T-helper 22 cell (primary cell): ENCODE results near the gene SKI.

Experiments
- DNase-seq: peaks from one replicate; pipeline ENCODE4 v3.0.0-alpha.2; 2020; ENCODE audit warnings: low read depth

Gene SKI

GRCh38 chr1:2228157-2228594 lies at the start of gene SKI:
Gene SKI, plus strand, starts transcription at chr1:2228319. Its CDS starts 448 bp downstream, at chr1:2228767.
- no peak for DNase-seq

GRCh38 chr1:2178875-2179274 lies 49.2 kb upstream of the SKI start:
- no peak for DNase-seq

GRCh38 chr1:2179283-2180013 lies 48.7 kb upstream of the SKI start:
- no peak for DNase-seq

DNA sequence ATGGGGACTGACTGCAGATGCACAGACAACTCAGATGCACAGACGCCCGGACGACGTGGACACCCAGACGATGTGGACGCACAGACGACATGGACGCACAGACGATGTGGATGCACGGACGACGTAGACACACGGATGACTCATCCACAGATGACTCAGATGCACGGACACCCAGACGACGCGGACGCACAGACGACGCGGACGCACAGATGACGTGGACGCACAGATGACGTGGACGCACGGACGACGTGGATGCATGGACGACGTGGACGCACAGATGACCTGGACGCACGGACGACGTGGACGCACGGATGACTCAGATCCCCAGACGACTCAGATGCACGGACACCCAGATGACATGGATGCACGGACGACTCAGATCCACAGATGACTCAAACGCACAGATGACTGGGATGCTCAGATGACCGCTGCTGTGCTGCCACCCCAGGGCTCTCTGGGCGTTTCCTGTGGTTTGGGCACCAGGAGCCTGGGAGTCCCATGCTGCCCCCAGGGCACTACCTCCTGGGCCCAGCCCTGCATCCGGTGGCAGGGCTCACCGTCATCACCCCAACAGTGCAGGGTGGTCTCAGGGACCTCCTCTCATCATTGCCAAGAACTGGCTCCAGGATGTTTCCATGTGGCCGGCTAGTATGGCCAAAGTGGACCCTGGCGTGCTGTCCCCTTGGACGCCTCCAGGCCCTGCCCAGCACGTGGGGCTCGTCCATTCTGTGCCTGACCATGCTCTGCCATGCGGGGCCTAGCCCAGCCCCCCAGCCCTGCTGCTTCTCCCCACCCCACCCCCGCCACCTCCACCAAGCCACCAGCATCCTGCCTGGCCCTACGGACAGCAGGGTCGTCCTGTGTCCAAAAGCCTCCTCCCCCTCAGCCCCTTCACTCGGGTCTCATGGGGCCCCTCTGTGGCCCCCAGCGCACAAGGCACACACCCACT lies 47.5 kb upstream of the SKI start:
- DNase-seq: no peak

- no peak for DNase-seq
Measured at GRCh38 chr1:2181271-2181670, 46.8 kb upstream of the SKI start.

DNA sequence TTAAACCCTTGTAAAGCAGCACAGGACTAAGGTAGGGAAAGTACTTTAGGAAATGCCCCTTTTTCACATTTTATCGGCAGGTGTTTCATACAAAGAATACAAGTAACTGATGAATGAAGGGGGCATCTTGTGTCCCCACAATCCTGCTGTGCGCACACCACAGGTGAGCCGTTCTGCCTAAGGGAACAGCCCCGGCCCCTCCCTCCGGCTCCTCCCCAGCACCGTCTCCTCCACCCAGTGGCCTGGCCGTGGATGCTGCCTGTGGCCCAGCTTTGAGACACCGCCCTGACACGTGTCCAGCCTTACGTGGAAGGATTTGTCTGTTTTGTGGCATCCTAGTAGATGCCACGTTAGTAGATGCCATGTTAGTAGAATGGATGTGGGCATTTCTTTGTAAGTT lies 46.4 kb upstream of the SKI start:
- no peak for DNase-seq

DNA sequence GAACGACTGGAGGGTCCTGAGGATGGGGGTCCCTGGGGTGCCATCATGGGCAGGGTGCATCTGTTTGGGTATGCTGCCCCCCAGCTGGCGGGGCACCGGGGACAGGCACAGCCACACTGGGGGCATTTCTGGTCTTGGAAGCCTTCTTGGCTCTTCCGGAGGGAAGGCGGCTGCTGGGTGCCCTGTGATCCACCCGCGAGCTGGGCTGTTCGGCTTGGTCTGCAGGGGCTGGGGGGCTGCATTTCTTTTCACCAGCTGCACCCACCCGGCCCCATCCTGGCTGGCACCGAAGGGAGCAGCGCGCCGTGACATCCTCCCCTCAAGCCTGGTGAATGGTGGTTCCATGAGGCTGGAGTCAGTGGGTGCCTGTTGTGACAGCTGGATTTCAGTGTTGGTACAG lies 45.7 kb upstream of the SKI start:
- DNase-seq: no peak

DNA sequence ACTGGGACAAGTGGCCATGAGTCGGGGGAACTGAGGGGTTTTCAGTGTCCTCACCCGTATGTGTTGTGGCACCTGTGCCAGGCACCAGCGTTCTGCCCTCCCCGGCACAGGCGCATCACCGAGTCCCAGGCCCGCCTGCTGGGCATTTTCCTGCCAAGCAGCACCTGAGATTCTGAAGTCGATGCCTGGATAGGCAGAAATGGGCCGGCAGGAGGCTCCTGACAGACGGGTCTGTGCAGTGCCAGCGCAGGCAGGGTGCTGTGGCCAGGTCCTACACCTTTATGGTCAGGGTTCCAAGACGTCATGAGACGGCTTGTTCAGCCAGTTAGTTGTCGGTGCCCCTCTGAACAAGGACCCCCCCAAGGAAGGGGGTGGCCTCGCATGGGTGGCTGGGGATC lies 44.2 kb upstream of the SKI start:
- no peak for DNase-seq

DNA sequence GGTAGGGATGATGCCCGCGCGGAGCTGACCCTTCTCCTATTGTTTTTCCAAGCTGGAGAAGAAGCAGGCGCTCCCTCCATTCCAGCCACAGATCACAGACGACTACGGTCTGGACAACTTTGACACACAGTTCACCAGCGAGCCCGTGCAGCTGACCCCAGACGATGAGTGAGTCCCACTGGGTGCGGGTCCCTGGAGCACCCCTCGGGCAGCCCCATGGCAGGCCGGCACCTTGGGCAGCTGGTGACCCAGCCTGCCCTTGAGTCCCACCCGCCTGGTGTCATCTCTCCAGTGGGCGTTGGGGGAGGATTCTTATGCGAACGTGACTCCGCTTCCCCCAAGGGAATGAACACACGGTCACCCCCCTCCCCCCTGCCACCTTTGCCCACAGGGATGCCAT lies 43.6 kb upstream of the SKI start:
- no peak for DNase-seq

GRCh38 chr1:2184934-2185333 lies 43.2 kb upstream of the SKI start:
- no peak for DNase-seq

- DNase-seq: no peak
Measured at GRCh38 chr1:2185880-2186855, 42.0 kb upstream of the SKI start.

DNA sequence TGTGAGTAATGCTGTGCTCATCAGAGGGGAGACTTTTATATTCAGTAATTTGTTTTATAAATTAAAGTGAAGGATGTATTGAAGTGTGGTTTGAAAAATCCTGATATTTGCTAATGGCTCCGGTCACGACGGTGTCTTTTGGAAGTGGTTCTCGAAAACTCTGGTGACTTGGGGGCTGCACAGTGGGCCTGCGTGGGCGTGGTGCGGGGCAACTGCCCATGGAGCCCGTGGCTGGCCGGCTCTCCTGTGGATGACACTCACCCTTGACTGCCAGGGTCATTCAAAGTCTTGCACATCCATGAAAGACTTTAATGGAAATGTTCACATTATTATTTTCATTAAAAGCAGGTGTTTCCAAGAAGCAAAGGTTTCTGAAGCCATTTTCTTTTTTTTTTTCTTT lies 41.2 kb upstream of the SKI start:
- DNase-seq: no peak

DNA sequence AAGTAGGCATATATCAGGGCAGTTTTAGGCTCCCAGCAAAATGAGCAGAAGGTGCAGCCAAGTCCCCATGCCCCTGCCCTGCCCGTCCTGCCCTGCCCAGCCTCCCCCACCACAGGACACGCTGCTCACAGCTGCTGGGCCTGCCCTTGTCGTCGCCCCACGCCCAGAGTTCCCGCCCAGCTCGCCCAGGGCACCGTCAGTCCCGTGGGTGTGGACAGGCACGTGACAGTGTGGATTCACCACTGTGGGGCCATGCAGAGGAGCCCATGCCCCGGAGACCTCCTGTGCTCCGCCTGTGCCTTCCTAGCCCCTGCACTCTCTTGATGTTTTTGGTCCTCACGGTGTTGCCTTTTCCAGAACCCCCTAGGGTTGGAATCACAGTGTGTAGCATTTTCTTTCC lies 40.5 kb upstream of the SKI start:
- no peak for DNase-seq

GRCh38 chr1:2188336-2188735 lies 39.8 kb upstream of the SKI start:
- no peak for DNase-seq

DNA sequence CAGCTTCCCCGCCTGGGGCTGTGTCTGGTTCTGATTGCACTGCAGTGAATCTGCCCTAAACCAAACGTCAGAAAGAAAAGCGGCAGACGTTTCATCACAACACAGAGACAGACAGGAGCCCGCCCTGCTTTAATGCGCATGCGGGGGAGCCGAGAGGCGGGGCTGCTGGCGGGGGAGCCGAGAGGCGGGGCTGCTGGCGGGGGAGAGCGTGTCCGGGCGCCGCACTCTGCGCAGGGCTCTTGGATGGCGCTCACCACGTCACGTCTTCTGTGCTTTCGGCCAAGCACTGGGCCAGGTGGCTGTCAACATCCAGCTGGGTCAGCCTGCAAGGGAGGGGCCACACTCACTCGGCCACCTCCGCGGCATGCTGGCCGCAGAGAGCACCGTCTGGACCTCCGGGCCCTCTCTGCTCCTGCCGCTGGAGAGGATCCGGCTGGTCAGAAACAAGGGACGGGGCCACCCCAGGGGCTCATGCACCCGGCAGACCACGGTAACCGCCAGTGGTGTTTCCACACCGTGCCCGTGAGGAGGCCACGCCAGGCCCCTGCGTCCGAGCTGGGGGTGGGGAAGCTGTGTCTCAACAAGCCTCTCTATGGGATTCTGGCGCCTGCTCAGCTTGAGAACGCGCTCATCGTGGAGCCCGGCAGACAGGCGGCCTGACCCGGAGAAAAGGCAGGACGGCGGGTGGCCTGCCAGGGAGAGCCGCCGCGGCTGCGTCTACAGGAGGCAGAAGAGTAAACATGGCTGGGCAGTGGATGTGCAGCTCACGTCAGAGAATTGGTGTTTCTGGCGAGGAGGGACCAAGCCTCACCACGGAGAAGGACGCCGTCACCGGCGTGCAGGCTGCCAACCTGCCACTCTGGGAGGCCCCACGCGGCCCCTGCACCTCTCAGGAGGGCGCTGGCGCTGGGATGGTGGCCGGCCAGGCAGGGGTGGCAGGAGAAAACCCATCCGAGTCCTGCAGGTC lies 38.4 kb upstream of the SKI start:
- DNase-seq: peak; percentile 83

- no peak for DNase-seq
Measured at GRCh38 chr1:2190491-2190976, 37.6 kb upstream of the SKI start.

DNA sequence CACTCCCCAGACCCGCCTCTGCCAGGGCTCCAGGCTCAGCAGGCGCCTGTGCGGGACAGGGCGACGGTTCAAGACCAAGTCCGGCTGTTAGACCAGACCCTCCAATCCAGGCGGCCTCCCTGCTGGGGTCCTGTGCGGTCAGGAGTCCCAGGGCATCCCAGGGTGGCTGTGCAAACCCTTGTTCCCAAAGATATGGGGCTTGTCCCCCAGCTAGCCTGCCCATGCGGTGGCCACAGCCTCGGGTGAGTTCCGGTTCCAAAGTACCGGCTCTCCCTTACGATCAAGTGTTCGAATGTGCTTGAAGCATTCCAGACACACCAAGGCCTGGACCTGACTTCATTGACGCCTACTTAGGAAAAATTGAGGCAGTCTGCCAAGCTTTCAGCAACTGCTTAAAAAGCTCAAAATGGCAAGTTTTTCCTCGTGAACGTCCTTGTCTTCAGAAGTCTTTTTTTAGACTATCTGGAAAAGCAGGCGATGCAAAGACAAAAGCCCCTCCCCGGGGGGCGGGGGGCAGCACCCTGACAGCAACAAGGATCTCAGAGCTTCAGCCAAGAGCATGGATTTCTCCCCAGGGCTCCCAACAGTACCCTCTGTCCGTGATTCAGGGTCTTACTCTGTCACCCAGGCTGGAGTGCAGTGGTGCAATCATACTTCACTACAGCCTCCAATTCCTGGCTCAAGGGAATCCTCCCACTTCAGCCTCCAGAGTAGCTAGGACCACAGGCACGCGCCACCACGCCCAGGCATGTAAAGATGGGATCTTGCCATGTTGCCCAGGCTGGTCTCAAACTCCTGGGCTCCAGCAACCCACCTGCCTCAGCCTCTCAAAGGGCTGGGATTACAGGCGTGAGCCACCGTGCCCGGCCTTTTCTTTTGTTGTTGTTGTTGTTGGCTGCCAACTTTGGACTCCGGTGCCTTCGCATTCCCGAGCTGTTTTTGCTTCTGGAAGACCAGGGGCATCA lies 35.8 kb upstream of the SKI start:
- no peak for DNase-seq

DNA sequence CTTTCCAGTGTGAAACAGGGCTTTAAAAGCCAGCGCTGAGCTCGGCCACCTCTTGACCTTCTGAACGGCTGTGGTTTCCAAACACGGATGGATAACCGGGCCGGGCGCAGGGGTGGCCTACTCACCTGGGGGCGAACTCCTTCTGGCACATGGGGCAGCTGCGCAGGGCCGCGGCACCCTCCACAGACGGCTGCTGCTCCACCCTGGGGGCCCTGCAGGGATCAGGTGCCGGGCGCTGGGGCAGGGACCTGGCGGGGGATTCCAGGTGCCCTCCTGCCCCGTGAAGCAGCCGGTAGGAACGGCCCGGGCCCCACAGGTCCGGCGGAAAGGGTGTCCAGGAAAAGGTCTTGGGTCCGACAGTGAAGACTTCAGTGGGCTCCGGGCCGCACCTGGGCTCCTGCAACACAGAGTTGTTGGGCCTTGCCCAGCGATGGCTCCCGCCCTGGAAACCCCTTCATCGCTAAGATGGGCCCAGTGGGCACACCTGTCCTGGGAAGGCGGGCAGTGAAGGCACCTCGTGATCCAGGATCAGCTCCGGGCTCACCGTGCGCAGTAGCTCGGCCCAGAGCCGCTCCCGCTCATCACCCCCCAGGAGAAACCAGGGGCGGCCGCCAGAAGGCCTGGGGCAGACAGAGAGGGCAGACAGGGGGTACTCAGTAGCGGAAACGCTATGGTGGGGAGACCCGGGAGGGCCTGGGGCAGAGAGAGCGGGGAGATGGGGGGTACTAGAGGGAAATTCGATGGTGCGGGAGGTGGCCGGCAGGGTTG lies 34.4 kb upstream of the SKI start:
- no peak for DNase-seq
